ENCODE results near the gene TFE3. TPM values are rescaled to one million over a fixed set of nuclear protein-coding genes. Genes with fewer than 3 reads are reported as not detected.

The TFE3 gene
- total and polyA plus RNA-seq, 5 donors from 2014 or later = 3.4 to 44.2 (median 5.0) TPM

DNA sequence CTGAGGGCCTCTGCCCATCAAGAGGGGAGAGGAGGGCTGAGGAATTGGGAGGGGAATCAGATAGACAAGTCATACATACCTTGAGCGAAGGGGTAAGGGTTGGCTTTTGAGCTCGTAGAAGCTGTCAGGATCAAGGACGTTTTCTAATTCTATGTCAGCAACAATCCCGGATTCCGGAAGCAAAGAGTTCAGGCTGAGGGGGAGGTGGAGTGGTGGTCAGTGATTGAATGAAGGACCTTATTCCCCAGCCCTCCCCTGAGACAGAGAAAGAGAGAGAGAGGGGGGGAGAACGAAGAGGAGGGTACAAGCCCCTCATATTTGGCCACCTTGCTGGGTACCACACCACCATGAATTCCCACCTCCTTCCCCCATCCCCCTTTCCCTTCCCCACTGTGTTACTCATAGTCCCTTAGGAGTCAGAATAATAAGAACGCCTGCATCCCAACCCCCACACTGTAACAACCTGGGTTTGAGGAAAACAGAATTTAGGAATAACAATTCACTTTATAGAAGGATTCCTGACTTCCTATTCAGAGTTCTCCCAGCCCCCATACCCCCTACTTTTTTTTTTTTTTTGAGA lies 2.7 kb downstream of the TFE3 start:
- H3K27ac ChIP-seq (ENCODE audit: insufficient read depth, low read length, poor library complexity, severe bottlenecking) = peak overlapping the region; percentile 64
- H3K36me3 ChIP-seq (ENCODE audit: control insufficient read depth, insufficient read depth, low read length) = peaks cover 15% of the 10 kb centered on the region
- Mint-ChIP-seq H3K27ac (peak overlapping the region; percentile 51 to 73 (median 52)), H3K4me3 (peak overlapping the region in 2 of 4 donors; percentile 57 to 89), H3K27me3 (no peaks in the 10 kb centered on the region), H3K36me3 (peaks cover 10% of the 10 kb centered on the region), H3K4me1 (peaks cover 0 to 40% (median 17%) of the 10 kb centered on the region in 4 donors), H3K9me3 (no peaks in the 10 kb centered on the region)
- H3K4me3 ChIP-seq (ENCODE audit: low read depth, low read length) = peak overlapping the region; percentile 7
- ATAC-seq (ENCODE audit: low read depth in 2 of 2) (no peak), DNase-seq (no peak)
- H3K27me3 ChIP-seq (ENCODE audit: control insufficient read depth, insufficient read depth, low read length) = no peaks in the 10 kb centered on the region
- peaks cover 32% of the 10 kb centered on the region for H3K4me1 ChIP-seq (ENCODE audit: control insufficient read depth, insufficient read depth, low read length, poor library complexity, severe bottlenecking)
- H3K9me3 ChIP-seq (ENCODE audit: control insufficient read depth in 2 of 2, low read length in 2 of 2) = no peaks in the 10 kb centered on the region

DNA sequence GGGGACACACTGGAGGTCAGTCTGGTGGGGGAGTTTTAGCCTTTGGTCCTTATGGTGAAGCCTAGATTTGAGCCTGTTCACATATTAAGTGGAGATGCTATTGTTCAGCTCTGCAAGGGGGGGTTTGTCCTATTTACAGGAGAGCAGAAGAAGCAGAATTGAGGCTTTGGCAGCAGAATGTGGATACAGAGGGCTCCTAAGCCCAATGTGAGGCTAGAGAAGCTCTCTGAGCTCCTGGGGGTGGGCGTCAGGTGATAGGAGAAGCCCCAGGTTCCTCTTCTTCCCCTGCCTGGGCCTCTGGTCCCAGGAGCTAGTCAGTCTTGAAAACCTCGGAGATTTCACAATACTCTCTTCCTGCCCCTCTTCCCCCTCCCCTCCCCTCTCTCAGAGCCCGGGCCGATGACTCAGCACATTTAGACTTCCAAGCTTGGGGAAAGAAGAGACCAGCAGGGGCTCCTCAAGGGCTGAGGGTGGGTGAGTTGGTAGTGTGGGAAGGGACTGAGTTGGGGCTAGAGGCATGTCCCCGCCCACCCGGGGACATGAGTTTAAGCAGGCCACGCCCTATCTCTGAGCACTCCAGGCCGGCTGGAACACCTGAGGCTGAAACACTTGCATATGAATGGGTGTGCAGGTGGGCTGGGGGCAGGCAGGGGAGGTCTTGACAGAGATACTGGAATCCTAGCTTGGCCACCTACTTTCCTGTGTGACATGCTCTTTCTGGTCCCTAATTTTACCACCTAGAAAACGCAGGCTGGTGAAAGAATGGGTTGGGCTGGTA lies 3.4 kb downstream of the TFE3 start:
- Histone ChIP-seq H3K36me3 (ENCODE audit: control insufficient read depth, insufficient read depth, low read length) (peaks cover 17% of the 10 kb centered on the region), H3K27ac (ENCODE audit: insufficient read depth, low read length, poor library complexity, severe bottlenecking) (peak overlapping the region; percentile 64), H3K4me1 (ENCODE audit: control insufficient read depth, insufficient read depth, low read length, poor library complexity, severe bottlenecking) (peaks cover 32% of the 10 kb centered on the region), H3K9me3 (ENCODE audit: control insufficient read depth in 2 of 2, low read length in 2 of 2) (no peaks in the 10 kb centered on the region), H3K4me3 (ENCODE audit: low read depth, low read length) (peak overlapping the region; percentile 7), H3K27me3 (ENCODE audit: control insufficient read depth, insufficient read depth, low read length) (no peaks in the 10 kb centered on the region)
- Mint-ChIP-seq H3K4me1 (peaks cover 0 to 40% (median 17%) of the 10 kb centered on the region in 4 donors), H3K27ac (peak overlapping the region; percentile 52 to 73 (median 68)), H3K36me3 (peaks cover 10% of the 10 kb centered on the region), H3K9me3 (no peaks in the 10 kb centered on the region), H3K4me3 (peak overlapping the region; percentile 6 to 80 (median 54)), H3K27me3 (no peaks in the 10 kb centered on the region)
- ATAC-seq (ENCODE audit: low read depth in 2 of 2) = no peak
- peak; percentile 21 to 59 (median 30) for DNase-seq

- Mint-ChIP-seq H3K27ac (peak overlapping the region in 1 of 3 donors; percentile 16), H3K36me3 (peaks cover 18% of the 10 kb centered on the region), H3K4me1 (peaks cover 0 to 33% (median 12%) of the 10 kb centered on the region in 4 donors), H3K9me3 (no peaks in the 10 kb centered on the region), H3K4me3 (peak overlapping the region in 1 of 4 donors; percentile 12), H3K27me3 (no peaks in the 10 kb centered on the region)
- H3K27me3 ChIP-seq (ENCODE audit: control insufficient read depth, insufficient read depth, low read length) = no peaks in the 10 kb centered on the region
- H3K4me1 ChIP-seq (ENCODE audit: control insufficient read depth, insufficient read depth, low read length, poor library complexity, severe bottlenecking) = peaks cover 28% of the 10 kb centered on the region
- ATAC-seq (ENCODE audit: low read depth in 2 of 2) (no peak), DNase-seq (no peak)
- H3K27ac ChIP-seq (ENCODE audit: insufficient read depth, low read length, poor library complexity, severe bottlenecking) = no peak overlapping the region
- no peaks in the 10 kb centered on the region for H3K9me3 ChIP-seq (ENCODE audit: control insufficient read depth in 2 of 2, low read length in 2 of 2)
- H3K36me3 ChIP-seq (ENCODE audit: control insufficient read depth, insufficient read depth, low read length) = peaks cover 35% of the 10 kb centered on the region
- H3K4me3 ChIP-seq (ENCODE audit: low read depth, low read length) = no peak overlapping the region
Measured at GRCh38 chrX:49037883-49038475, 5.2 kb downstream of the TFE3 start.

DNA sequence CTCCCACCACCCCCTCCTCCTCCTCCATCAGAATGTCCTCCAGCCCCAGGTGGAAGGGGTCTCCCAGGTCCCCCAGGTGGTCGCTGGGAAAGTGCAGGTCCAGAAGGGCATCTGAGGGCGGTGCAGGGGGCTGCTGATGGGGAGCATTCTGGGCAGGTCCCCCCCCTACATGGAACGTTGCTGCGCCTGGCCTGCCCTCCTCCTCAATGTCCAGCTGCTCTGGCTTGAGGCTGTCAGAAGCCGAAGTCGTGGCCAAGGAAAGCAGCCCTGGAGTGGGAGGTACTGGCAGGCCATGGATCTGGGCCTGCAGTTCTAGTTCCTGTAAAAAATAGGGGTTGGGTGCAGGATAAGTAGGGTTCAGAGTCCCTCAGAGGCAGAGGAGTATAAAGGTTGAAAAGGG lies 12.9 kb downstream of the TFE3 start:
- H3K27ac Mint-ChIP-seq = peak overlapping the region in 1 of 3 donors; percentile 45
- ATAC-seq (ENCODE audit: low read depth in 2 of 2) = no peak
- H3K36me3 ChIP-seq (ENCODE audit: control insufficient read depth, insufficient read depth, low read length) = peaks cover 26% of the 10 kb centered on the region

GRCh38 chrX:49029876-49030275 lies 13.3 kb downstream of the TFE3 start:
- Mint-ChIP-seq H3K9me3 (peaks cover 0 to 2% (median 0%) of the 10 kb centered on the region in 7 donors), H3K4me3 (no peak overlapping the region), H3K36me3 (peaks cover 9% of the 10 kb centered on the region), H3K27ac (no peak overlapping the region), H3K4me1 (peaks cover 0 to 2% (median 0%) of the 10 kb centered on the region in 4 donors), H3K27me3 (no peaks in the 10 kb centered on the region)
- no peaks in the 10 kb centered on the region for H3K9me3 ChIP-seq (ENCODE audit: control insufficient read depth in 2 of 2, low read length in 2 of 2)
- H3K4me3 ChIP-seq (ENCODE audit: low read depth, low read length) = no peak overlapping the region
- no peak for DNase-seq
- H3K27ac ChIP-seq (ENCODE audit: insufficient read depth, low read length, poor library complexity, severe bottlenecking) = no peak overlapping the region
- H3K4me1 ChIP-seq (ENCODE audit: control insufficient read depth, insufficient read depth, low read length, poor library complexity, severe bottlenecking) = no peaks in the 10 kb centered on the region
- no peaks in the 10 kb centered on the region for H3K27me3 ChIP-seq (ENCODE audit: control insufficient read depth, insufficient read depth, low read length)
- H3K36me3 ChIP-seq (ENCODE audit: control insufficient read depth, insufficient read depth, low read length) = peaks cover 26% of the 10 kb centered on the region
- ATAC-seq (ENCODE audit: low read depth in 2 of 2) = no peak

More for the DNA sequence above, 12.9 kb downstream of the TFE3 start:
- Histone ChIP-seq H3K9me3 (ENCODE audit: control insufficient read depth in 2 of 2, low read length in 2 of 2) (no peaks in the 10 kb centered on the region), H3K4me1 (ENCODE audit: control insufficient read depth, insufficient read depth, low read length, poor library complexity, severe bottlenecking) (no peaks in the 10 kb centered on the region), H3K27ac (ENCODE audit: insufficient read depth, low read length, poor library complexity, severe bottlenecking) (no peak overlapping the region), H3K4me3 (ENCODE audit: low read depth, low read length) (no peak overlapping the region), H3K27me3 (ENCODE audit: control insufficient read depth, insufficient read depth, low read length) (no peaks in the 10 kb centered on the region)
- no peaks in the 10 kb centered on the region for H3K27me3 Mint-ChIP-seq
- no peak overlapping the region for H3K4me3 Mint-ChIP-seq
- H3K36me3 Mint-ChIP-seq = peaks cover 9% of the 10 kb centered on the region
- DNase-seq = no peak
- peaks cover 0 to 2% (median 0%) of the 10 kb centered on the region in 7 donors for H3K9me3 Mint-ChIP-seq
- H3K4me1 Mint-ChIP-seq = peaks cover 0 to 2% (median 0%) of the 10 kb centered on the region in 4 donors

DNA sequence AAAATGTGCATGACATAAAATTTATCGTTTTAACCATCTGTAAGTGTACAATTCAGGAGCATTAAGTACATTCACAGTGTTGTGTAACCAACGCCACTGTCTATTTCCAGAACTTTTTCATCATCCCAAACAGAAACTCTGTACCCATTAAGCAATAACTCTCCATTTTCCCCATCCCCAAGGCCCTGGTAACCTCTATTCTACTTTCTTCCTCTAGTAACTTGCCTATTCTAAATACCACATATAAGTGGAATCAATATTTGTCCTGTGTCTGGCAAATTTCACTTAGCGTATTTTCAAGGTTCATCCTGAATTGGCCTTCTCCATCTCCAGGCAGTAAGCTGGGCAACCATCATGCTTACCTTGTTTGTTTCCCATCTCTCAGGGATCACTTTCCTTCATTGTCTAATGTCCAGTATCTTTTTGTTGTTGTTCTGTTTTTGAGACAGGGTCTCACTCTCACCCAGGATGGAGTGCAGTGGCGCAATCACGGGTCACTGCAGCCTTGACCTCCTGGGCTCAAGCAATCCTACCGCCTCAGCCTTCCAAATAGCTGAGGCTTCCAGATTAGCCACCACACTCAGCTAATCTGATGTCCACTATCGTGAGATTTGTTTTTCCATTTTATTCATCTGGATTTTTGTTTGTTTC lies 23.4 kb downstream of the TFE3 start:
- H3K27me3 ChIP-seq (ENCODE audit: control insufficient read depth, insufficient read depth, low read length) = no peaks in the 10 kb centered on the region
- ATAC-seq (ENCODE audit: low read depth in 2 of 2) = no peak
- Mint-ChIP-seq H3K27ac (no peak overlapping the region), H3K4me3 (no peak overlapping the region), H3K4me1 (no peaks in the 10 kb centered on the region), H3K27me3 (no peaks in the 10 kb centered on the region), H3K36me3 (no peaks in the 10 kb centered on the region), H3K9me3 (no peaks in the 10 kb centered on the region)
- H3K4me1 ChIP-seq (ENCODE audit: control insufficient read depth, insufficient read depth, low read length, poor library complexity, severe bottlenecking) = no peaks in the 10 kb centered on the region
- no peak for DNase-seq
- no peaks in the 10 kb centered on the region for H3K9me3 ChIP-seq (ENCODE audit: control insufficient read depth in 2 of 2, low read length in 2 of 2)
- H3K27ac ChIP-seq (ENCODE audit: insufficient read depth, low read length, poor library complexity, severe bottlenecking) = no peak overlapping the region
- no peak overlapping the region for H3K4me3 ChIP-seq (ENCODE audit: low read depth, low read length)
- no peaks in the 10 kb centered on the region for H3K36me3 ChIP-seq (ENCODE audit: control insufficient read depth, insufficient read depth, low read length)

DNA sequence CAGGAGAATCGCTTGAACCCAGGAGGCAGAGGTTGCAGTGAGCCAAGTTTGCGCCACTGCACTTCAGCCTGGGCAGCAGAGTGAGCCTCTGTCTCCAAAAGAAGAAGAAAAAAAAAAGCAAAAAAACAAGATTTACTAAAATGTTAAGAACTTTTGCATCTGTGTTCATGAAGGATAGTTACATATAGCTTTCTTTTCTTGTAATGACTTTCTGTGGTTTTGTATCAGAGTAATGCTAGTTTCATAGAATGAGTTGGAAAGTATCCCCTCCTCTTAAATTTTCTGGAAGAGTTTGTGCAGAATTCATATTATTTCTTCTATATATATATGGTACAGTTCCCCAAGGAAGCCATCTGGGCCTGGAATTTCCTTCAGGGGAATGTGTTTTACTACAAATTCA lies 24.1 kb downstream of the TFE3 start:
- Histone ChIP-seq H3K27me3 (ENCODE audit: control insufficient read depth, insufficient read depth, low read length) (no peaks in the 10 kb centered on the region), H3K36me3 (ENCODE audit: control insufficient read depth, insufficient read depth, low read length) (no peaks in the 10 kb centered on the region), H3K4me1 (ENCODE audit: control insufficient read depth, insufficient read depth, low read length, poor library complexity, severe bottlenecking) (no peaks in the 10 kb centered on the region), H3K27ac (ENCODE audit: insufficient read depth, low read length, poor library complexity, severe bottlenecking) (no peak overlapping the region), H3K4me3 (ENCODE audit: low read depth, low read length) (no peak overlapping the region), H3K9me3 (ENCODE audit: control insufficient read depth in 2 of 2, low read length in 2 of 2) (no peaks in the 10 kb centered on the region)
- DNase-seq (no peak), ATAC-seq (ENCODE audit: low read depth in 2 of 2) (no peak)
- no peaks in the 10 kb centered on the region for H3K9me3 Mint-ChIP-seq
- no peaks in the 10 kb centered on the region for H3K36me3 Mint-ChIP-seq
- no peaks in the 10 kb centered on the region for H3K27me3 Mint-ChIP-seq
- no peak overlapping the region for H3K4me3 Mint-ChIP-seq
- H3K4me1 Mint-ChIP-seq = no peaks in the 10 kb centered on the region
- no peak overlapping the region for H3K27ac Mint-ChIP-seq

Measured in CD4-positive, CD25-positive, alpha-beta regulatory T cell (primary cell).